GM18499 (cell line): ENCODE data around the gene IQSEC1.

Experiments
- ATAC-seq: cut with Tn5 transposase; IDR thresholded peaks from one replicate; pipeline ENCODE4 v1.9.1; 2021; ENCODE audit warnings: moderate number of reproducible peaks; ENCODE audit not compliant: insufficient read depth, unreplicated experiment

IQSEC1 gene

DNA sequence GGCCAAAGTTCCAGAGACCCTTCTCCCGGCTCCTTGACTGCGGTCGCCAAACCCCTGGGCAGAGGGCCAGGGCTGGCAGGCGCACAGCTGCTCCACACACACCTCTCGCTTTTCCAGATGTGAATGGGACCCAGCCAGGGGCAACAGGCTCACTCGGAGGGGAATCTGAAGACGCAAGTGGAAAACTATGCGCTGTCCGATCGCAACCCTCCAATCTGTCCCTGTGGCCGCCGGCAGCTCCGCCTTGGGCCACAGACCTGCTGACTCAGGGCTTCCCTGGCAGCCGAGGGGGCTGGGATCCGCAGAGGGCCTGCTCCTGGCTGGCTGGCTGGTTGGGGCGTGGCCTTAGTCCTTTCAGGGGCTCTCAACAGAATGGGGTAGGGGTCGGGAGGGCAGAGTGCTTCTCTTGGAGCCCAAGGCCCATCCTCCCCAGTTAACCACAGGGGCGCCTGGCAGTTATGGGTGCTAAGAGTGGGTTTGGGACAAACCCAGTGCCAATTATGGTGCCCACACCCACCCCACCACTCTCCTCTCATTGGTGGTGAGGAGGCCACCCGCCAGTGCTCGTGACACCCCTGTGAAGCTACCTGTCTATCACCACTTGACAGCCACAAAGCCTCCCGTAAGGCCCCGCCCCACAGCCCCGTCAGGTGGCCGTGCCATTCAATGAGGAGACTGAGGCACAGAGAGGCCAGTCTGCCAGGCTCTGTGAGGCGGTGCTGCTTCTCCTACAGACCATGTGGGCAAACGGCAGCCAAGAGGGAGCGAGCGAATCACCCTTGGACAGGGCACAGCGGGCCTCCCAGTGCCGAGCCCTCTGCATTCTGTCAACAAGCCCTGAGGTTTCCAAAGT lies 53.8 kb downstream of the IQSEC1 start:
- no peak for ATAC-seq

DNA sequence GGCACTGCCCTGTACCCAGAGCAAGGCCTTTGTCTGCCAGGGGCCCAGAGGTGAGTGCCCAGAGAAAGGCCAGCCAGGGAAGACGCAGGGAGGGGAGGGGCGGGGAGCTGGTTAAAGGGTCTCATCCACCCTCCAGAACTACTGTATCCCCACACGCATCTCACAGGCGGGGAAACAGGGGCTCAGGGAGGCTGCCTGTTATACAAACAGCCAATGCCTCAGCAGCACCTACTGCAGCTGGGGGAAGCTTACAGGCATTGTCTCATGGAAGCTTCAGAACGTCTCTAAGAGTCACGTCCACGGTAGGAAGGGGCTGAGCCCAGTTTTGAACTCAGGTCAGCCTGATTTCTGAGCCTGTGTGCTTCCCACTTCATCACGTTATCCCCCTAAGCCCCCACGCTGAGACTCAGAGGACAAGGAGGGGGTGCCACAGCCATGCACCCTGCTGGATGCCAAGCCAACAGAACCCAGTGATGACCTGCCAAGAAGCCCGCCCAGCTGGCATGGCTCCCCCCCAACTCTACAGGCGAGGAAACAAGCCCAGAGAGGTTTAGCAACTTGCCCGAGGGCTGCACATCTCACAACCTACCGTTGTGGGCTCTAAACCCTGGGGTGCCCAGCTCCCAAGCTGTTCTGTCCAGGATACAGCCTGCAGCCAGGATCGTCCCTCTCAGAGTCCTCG lies 54.5 kb downstream of the IQSEC1 start:
- no peak for ATAC-seq

DNA sequence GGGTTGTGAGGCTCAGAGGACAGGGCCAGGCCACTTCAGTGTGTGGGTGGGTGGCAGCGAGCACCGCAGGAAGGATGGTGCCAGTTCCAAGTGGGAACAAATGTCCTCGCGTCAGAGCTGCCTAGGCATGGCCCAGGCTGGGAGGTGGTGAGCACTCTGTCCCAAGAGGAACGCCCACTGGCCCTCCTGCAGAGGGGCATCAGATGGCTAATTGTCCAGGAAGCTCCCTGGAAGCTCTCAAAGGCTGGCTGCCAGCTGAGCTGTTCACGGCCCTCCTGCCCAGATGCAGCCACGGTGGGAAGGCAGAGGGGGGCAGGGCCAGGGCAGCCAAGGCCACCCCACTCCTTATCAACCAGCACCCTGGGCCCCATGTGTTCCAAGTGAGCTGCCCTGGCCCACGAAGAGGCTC lies 55.2 kb downstream of the IQSEC1 start:
- ATAC-seq = no peak

DNA sequence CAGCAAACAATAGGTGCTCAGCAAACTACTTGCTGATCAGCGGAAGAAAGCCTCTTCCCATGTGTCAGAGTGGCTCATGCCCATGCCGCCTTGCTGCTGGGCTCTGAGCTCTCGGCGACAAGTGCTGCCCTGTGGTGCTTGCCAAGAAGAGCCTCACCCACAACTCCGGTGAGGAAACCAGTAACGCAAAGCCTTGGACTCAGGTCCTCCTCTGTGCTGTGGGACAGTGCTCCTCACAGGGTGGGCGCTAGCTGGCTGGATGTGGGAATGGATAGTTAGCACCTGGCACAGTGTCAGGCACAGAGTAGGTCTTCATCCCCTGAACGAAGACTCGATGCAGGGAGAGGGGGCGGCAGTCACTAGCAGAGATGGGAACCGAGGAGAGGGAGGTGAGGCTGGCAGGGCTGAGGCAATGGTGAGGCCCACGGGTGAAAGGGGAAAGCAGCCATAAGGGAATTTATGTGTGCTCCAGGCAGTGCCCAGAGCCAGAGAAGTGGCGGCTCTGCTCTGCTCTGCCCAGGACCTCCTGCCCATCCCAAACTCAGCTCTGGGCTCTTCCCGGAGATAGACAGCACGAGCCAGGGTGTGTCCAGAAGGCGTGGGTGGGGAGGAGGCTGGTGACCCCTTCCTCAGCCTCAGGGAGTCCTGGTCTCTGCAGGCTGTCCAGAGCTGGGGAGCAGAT lies 55.7 kb downstream of the IQSEC1 start:
- no peak for ATAC-seq

DNA sequence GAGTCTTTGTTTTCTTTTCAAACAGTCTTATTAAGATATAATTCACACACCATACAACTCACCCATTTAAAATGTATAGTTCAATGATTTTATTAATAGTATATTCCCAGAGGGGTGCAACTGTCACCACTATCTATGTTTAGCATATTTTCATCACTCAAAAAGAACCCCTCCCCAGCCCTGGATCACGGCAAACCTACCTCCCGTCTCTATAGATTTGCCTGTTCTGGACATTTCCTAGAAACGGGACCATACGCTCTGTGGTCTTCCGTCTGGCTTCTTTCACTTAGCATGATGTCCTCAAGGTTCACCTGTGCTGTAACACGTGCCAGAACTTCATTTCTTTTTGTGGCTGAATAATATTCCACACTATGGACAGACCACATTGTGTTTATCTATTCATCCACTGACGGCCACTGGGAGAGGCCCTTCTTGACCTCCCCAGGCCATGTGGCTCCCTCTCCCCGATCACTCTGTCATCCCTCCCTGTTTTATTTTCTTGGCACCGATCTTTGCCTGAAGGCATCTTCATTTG lies 56.4 kb downstream of the IQSEC1 start:
- no peak for ATAC-seq

DNA sequence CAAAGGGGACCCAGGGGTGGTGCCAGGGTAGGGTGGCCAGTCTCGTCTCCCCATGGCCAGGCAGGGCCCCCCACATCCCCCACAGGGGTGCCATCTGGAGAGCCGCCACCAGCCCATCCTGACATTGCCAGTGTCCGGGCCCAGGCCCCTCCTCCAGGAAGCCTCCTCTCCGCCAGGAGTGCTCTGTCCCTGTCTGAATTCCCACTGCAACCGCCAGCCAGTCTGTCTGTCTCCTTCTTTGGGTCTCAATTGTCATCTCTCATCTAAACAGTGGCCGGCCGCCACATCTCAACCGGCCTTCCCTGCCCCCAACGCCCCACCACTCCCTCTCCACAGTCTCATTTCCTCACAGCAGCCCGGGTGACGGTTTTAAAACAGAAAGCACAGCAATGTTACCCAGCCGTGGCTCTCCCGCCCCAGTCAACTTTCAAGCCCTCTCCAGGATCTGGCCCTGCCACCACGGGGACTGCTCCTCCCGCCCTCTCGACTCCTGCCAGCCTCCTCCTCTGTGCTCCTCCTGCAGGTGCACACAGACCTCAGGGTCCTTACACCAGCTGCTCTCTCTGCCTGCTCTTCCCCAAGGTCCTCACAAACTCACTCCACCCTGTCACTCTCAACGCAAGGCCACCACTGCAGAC lies 57.0 kb downstream of the IQSEC1 start:
- no peak for ATAC-seq

DNA sequence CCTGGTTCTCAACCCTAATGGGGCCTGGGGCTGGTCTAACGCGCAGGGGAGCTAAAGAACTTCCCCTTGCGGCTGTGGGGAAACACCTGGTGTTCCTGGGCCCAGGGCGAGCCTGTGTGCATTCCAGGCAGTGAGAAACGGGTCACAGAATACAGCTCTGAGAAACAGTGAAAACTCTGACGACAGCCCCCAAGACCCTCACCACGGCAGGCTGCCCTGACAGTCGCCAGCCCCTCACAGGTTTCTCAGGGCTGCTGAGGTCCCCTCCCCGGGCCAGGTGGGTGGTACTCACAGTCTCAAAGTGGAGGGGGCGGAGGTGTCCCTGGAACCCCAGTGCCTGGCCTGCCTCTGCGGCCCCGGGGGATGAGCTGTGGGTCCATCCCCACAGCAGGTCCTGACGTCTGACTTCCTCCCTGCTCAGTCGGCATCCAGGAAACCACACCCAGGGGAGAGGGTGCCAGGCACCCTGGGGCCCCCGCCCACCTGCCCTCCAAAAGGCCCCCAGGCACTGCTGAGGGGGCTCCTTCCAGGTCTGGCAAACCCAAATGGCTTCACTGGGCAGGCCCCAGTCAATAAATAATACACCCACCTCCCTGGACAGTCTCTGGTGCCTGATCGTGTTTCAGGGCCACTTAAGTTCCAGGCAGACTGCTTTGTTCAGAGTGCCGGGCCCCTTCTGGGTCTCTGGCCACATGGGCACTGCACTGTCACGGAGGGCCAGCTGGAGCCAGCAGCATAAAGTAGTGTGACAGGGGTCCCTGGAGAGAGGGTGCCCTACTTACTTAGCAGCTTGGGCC lies 57.7 kb downstream of the IQSEC1 start:
- no peak for ATAC-seq

DNA sequence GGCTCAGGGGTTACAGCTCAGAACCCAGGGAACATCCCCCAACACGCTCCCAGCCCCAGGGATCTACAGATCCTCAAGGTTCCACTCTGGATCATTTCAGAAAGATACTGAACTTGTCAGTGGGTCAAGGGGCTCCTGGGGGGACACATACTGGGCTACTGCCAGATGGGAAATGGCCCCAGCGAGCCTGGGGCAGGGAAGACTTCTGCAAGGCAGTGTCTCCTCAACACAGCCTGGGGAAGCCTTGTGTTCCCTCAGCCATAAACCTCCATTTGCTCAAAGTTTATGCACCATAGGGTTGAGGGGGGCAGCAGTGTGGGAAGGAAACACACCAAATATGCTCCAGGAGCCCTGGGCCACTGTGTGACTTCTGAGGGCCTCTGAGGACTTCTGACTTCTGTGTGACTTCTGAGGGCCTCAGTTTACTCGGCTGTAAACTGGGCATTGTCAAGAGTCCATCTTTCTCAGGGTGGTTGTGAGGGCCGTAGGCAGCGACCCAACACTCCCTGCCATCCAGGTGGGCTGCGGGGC lies 58.4 kb downstream of the IQSEC1 start:
- no peak for ATAC-seq

DNA sequence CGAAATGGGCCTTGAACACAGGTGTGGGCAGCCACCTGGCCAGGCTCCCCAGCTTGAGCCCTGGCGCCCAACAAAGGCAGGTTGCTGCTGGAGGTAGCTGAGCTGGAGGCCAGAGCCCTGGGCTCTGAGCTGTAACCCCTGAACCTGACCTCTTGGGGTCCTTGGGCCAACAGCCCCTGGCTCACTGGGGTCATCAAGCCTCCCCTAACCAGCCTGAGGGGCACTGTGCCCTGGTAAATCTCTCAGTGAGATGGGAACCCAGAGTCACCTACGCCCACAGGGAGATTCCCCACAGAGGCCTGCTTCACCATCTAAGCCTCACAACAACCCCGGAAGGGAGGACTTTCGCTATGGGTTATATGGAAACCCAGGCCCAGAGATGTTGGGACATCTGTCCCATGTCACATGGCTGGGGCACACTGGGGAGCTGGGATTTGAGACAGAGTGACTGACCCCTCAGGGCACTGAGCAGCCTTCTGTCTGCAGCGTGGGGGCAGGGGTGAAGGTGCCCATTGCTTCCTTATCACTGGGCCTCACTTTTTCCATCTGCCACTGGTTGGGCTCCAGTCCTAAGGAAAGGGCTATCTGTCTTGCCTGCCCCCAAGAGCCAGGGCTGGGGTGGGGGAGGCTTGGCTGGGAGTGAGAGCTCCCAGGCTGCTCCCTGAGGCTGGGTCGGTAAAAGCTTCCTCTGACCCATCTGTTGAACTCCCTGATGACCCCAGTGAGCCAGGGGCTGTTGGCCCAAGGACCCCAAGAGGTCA lies 59.1 kb downstream of the IQSEC1 start:
- no peak for ATAC-seq

DNA sequence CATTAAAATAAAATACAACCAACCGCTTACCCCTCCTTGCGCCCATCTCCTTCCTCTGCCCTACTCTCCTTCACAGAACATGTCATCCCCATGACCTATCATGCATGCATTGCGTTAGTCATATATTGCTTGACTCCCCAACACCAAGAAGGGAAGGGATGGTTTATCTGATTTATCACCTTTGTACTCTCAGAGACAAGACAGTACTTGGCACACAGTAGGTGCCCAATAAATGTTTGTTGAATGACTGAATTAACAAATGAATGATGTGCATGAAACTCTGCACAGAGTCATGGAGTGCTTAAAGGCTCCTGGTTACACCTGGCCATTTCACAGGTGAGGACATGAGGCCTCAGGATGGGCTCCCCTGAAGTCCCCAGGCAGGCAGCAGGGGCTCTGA lies 59.7 kb downstream of the IQSEC1 start:
- no peak for ATAC-seq

DNA sequence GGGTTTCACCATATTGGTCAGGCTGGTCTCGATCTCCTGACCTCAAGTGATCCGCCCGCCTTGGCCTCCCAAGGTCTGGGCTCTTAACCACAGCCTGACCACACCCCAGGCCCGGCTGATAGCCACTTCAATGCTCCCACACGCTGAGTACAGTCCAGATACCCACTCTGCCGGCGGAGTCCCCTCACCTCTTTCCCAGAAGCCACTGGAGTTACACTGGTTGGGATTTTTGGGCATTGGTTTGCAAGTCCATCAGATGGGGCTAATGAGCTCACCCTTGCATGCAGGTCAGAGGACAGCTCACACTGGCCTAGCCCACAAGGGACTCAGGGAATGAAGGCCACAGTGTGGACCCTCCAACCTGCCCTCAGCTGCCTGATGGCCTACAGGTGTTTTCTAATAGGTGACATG lies 60.1 kb downstream of the IQSEC1 start:
- no peak for ATAC-seq

DNA sequence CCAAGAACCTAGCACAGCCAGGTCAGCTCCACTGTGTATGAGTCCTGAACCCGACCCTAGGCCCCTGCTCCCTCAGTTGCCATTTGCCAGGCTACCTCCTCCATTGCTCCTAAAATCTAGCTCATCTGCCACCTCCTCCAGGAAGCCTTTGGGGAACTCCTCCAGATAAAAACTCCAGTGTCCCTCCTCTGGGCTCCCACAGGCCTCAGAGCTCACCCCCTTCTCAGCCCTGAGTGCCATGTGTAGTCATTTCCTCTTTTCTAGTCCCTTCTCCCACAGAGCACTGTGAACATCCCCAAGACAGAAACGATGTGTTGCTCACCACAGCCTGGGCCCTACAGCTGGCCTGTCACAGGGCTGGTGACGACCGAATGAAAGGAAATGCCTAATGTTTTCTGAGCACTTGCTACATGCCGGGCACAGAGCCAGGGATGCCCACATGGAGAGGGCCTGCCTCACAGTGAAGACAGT lies 61.0 kb downstream of the IQSEC1 start:
- peak; percentile 29 for ATAC-seq

DNA sequence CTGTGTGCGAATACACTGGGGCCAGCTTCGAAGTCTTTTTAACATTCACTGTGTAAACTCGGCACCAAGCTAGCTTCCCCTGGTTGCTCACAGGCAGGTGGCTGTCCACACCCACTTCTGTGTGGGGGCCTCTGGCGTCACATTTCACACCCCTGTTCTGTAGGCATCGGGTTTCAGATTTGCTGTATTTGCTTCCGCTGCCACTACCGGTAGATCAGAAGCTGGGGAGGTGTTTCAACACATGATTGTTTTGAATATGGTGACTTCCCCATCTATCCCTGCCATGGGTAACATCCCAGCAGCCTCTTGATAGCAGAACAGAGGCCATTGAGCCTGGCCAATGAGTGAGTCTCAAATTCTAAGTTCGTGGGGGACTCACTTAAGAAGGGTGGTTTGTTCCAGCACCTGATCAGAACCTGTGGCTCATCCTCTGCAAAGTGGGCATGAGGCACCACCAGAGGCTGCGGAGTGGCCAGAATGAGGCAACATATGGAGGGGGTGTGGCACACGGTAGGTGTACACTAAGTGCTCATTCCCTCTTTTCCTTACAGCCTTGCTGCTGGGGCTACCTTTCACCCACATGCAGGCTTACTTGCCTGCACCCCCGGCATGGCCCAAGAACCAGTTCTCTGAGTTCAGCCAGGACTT lies 61.5 kb downstream of the IQSEC1 start:
- no peak for ATAC-seq

DNA sequence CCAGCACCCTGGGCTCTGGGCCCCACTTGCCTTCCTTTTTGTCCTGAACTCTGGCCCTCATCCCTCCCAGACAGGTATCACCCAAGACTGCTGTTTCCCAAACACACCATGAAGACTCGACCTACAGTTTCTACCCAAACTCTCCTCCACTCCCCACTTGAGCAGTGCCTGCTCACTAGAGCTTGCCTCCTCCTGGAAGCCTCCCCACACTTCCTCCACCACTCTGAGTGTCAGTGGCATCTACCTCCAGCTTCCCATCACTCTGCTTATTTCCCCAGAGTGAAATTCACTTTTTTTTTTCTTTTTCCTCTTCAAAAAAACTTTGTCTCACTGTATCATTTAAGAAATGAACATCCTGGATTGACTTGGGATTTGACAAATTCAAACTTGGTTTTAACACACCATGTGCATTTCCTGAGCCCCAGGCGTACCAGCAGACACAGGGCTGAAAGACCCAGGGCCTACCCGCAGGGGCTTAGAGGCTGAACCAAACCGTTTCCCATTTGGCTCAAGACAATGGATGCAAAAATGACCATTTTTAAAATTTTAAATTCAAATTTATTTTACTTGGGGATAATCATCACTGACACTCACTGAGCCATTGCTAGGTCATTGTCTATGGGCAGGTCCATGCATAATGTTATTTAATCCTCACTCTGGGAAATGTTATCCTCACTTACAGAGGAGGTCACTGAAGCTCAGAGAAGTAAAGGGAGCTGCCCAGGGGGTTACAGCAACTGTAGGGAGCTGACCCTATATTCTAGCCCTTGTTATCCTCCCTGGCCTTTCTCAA lies 62.3 kb downstream of the IQSEC1 start:
- ATAC-seq = no peak

DNA sequence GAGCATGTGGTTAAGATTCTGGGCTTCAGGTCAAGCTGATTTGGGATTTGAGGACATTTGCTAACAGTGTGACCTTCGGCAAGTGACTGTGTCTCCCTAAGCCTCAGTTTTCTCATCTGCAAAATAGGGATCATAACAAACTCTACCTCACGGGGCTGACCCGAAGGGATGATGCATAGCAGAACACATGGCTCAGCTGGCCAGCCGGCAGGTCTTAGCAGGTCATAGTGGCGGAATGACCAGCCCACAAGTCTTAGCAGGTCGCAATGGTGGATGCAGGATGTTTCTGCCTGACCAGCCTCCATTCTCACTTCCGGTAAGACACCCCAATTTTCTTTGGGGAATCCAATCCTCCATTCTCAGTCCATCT lies 63.3 kb downstream of the IQSEC1 start:
- no peak for ATAC-seq

DNA sequence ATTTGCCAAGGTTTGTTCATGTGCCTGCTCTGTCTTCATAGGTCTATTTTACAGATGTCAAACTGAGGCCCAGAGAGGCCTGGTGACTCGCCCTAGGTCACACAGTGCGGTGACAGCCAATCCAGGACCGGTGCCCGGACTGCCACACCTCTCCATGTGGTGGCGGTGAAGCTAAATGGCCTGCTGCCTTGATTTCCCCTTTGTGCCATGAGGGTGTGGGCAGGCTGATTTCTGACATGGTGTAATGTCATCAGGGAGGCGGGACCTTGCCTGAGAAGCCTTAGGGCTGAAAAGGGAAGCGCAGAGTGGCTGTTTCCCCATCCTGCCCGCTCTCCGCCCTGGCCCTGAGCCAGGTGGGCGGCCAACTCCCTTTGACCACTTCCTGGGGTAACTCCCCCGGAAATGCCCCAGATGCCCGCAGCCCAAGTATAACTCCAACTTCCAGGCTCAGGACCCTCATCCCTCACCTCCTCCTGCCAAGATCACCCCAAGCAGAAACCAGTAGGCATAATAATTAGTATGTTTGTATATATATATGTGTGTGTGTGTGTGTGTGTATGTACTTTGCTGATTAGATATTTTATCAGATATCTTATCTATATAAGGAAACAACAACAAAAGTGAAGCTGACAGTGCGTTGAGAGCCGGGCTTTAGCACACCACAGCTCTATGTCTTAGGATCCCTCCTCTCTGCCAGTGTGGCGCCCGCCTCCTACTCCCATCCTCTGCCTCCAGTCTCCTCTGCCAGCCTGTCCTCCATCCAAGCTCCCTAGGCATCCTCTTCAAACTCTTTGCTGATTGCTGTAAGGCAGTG lies 63.9 kb downstream of the IQSEC1 start:
- ATAC-seq = no peak
